GM19455 (cell line): ENCODE results near the gene PLPP7.
"Not testable (repeated sequence)": the region's sequence is repeated elsewhere in the genome, so short reads cannot be mapped to it uniquely, and the experiment has no call there.

Source experiments
- ATAC-seq: cut with Tn5 transposase; IDR thresholded peaks from one replicate; pipeline ENCODE4 v1.9.1; 2021; ENCODE audit not compliant: unreplicated experiment

Gene PLPP7

DNA sequence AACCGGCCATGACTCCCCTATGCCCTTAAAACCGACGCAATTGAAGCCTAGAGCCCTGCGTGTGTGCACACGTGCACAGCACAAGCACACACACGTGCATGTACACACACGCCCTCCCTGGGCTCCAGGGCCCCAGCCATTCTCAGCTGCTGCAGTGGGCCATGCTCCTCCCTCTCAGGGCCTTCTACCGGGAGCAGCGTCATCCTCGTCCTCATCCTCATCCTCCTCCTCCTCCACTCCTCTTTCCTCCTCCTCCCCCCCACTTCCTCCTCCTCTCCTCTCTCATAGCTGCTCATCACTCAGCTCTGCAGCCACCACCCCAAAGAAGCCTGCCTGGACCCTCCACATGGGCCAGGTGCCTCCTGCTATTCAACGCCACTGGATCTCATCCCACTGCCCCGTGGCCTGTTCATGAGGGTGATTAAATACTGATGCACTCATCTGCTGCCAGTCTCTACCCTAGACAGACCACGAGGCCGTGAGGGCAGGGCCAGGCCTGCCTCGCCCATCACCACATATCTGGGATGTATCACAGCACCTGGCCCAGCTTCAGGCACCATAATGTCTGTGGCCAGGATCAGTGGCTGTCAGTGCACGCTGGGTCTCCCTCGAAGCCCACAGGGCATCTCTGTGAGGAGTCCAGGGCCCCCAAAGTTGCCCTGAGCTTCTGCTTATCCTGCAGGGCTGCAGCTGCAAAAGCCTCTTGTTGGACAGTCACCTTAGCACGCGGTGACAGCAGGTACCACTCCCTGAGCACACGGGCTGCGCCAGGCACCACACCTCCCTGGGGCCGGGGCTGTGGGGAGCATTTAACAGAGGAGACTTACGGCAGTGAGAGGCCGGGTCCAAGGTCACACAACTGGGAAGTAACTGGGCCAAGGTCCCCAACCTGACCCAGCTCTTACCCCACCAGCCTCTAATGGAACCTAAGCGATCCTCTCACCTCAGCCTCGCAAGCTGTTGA lies 23.0 kb upstream of the PLPP7 start:
- no peak for ATAC-seq

- no peak for ATAC-seq
These were observed 19.1 kb upstream of the PLPP7 start for GRCh38 chr9:131270171-131271015.

- not testable (repeated sequence) for ATAC-seq
These were observed 18.6 kb upstream of the PLPP7 start for GRCh38 chr9:131271016-131271273.

DNA sequence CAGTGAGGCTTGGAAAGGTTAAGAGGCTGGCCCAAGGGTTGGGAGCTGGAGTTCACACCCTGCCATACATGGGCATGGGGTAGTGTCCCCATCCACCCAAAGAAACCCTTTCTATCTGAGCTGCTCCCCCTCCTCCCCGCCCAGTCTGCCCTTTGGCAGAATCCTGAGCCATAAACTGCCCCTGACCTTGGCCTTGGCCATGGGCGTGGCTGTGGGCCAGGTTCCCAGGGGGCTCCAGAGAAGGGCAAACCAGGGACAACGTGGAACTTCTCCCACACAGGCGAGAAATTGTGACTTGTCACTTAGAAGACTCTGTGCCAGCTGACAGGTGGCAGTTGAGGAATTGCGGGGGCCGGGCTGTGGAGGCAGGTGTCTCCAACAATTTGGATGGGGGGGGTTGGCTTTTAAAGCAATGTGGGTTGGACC lies 18.0 kb upstream of the PLPP7 start:
- no peak for ATAC-seq

GRCh38 chr9:131272212-131272611 lies 17.3 kb upstream of the PLPP7 start:
- ATAC-seq, result no peak

DNA sequence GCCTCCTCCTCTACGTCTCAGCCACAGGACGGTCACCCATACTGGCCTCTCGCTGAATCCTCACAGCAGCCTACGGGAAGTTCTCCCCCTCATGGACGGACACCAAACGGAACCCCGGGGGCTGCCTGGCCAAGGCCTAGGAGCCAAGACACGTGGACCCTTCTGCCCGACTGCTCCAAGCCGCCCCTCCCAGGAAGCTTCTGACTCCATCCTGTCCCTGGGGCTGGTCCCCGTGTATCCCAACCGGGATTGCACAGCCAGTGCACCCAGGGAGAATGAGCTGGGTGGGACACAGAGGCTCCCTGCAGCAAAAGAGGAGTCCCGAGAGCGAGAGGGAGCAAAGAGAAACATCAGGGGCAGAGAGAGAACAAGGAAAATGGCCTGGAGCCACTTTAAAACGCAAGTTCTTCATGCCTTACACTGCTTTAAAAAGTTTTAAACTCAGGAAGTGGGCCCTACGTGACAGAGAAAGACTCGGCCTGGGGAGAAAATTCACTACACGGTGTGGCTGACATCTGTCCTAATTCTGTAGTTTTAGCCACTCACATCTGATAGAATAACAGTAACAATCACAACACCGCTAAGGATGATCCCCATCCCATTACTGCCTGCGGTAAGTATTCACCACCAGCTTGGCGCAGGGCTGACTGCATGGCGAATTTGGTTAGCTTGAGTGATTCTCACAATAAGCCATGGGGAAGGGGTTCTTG lies 16.2 kb upstream of the PLPP7 start:
- ATAC-seq, result no peak

DNA sequence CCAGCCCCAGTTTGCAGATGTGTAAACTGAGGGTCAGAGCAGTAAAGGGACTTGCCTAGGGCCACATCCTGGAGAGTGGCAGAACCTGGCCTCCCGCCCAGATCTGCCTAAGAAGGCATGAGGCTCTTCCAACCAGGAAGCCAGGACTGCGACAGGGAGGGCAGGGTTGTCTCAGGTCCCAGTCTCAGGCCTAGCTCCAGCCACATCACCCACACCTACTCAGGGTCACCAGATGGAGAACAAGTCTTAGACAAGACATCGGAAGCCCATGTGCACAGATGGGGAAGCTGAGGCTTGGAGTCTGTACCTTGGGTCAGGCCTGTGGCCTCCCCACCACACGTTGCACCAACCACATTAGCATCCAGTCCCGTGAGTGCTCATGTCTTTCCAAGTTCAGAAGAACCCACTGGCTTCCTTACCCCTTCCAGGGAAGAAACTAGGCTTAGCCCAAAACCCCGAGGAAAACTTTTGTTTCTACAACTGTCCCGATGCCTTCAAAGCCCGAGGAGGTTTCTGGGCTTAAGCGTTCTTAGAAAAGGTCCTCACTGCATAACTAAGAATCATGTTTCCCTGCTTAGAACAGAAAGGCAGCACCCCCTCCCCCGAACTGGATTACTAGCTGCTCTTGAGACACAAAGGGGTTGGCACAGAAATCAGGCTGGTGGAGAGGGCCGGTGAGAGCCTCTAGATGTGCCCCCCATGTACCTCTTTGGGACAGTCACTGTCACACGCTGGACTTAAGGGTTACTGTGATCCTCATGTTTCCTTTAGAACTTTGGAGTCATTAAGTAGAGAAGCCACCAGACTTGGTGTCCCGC lies 15.5 kb upstream of the PLPP7 start:
- no peak for ATAC-seq

DNA sequence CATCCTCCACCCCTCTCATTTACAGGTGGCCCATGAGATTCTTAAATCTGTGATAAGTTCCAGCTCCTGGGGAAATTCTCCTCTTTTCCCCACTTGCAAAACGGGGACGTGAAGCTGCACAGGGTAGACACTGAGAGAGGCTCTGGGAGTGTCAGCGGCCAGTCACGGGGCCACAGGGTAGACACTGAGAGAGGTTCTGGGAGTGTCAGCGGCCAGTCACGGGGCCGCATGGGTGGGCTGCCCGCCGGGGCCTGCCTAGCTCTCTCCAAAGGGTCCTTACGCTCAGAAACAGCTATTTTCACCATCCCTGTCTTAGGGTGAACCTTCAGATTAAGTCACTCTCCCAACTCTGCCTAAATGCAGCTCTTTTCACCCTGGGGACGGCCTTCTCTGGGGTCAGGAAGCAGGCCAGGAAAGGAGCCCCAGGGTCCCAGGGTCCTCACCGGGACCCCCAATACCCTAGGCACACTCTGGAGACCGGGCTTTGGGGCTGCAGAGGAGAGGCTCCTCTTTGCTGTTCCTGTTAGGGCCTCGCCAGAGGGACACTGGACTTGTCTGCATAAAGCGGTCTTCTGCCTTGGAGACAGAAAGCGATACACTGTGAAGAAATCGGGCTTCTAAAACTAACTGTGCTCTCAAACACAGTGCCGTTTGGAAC lies 14.7 kb upstream of the PLPP7 start:
- no peak for ATAC-seq

DNA sequence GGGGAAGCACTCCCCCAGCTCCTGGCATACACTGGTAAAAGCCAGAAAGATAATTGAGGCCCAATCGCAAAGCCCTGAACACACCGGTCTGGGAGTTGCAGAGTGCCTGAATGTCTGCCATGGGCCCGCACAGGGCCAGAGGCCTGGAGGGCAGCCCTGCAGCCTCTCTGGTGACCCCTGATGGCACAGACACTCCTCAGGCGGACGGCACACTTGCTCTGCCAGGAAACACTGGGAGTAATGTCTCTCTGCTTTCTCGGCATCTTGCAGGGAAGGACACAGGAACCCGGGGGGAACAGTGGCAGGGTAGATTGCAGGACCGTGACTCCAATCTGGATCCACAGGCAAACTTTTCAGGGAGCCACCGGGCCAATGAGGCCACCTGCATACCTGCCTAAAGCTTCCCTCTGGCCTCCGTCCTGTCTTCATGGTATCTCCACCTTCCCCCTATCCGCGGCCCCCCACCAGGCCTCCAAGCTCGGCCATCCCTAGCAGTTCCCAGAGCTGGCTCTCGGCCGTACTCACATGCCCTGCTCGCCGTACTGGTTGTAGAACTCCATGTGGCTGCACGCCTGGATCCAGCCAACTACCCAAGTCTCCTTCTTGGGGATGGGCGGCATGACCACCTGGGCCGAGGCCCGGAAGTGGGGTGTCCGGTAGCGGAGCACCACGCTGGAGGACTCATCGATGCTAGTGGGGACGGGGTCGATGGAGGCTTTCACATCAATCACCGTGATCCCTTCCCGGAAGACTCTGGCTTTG lies 14.0 kb upstream of the PLPP7 start:
- ATAC-seq, result no peak

GRCh38 chr9:131276094-131276888 lies 13.2 kb upstream of the PLPP7 start, which contains the start of gene FAM78A:
FAM78A (minus strand) TSS chr9:131276510; CDS start chr9:131276179, 331 bp downstream.
- no peak for ATAC-seq

DNA sequence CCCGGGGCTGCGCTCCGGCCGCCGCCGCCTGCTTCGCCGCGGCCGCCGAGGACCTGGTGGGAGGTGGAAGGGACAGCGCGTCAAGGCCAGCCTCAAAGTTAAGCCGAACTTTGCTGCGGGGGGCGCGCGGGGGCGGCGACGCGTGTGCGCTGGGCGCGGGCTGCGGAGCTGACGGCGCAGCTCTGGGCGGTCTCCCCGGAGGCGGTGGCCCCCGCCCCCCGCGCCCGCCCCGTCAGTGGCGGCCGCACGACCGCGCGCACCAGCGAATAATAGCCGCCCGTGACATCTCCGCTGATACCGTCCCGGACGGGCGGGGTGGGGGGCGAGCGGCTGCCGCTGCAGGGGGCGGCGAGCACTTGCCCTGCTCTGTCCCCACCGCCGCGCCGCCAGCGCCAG lies 12.6 kb upstream of the PLPP7 start:
- ATAC-seq, result no peak

- no peak for ATAC-seq
These were observed 12.1 kb upstream of the PLPP7 start for GRCh38 chr9:131277287-131277909.

- ATAC-seq, result no peak
These were observed 11.4 kb upstream of the PLPP7 start for GRCh38 chr9:131277910-131278701.

DNA sequence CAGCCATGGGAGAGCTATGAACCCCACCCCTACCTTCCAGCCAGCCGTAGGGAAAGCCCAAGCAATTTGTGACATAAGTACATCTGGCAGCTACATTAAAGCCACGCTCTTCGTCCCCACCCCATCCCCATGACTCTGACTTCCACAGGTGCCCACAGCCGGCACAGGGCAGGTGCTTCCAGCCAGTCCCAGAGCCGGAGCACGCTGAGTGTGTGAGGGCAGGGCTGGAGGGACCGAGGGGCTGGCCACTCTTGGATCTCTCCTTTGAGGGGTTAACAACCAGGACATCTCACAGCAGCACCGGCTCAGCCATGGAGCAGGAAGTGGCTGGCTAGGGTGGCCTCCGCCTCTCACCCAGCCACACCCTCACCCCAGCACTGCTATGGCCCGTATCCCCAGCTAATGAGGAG lies 10.8 kb upstream of the PLPP7 start:
- no peak for ATAC-seq

GRCh38 chr9:131279196-131279862 lies 10.2 kb upstream of the PLPP7 start:
- ATAC-seq, result no peak

- ATAC-seq, result no peak
These were observed 9.5 kb upstream of the PLPP7 start for GRCh38 chr9:131279863-131280570.
